ENCODE measurements around the gene GARIN5B. TPM values are rescaled to one million over a fixed set of nuclear protein-coding genes. Genes with fewer than 3 reads are reported as not detected.

GARIN5B gene
- polyA plus RNA-seq, 1 donor from 2014 or later, result not detected

DNA sequence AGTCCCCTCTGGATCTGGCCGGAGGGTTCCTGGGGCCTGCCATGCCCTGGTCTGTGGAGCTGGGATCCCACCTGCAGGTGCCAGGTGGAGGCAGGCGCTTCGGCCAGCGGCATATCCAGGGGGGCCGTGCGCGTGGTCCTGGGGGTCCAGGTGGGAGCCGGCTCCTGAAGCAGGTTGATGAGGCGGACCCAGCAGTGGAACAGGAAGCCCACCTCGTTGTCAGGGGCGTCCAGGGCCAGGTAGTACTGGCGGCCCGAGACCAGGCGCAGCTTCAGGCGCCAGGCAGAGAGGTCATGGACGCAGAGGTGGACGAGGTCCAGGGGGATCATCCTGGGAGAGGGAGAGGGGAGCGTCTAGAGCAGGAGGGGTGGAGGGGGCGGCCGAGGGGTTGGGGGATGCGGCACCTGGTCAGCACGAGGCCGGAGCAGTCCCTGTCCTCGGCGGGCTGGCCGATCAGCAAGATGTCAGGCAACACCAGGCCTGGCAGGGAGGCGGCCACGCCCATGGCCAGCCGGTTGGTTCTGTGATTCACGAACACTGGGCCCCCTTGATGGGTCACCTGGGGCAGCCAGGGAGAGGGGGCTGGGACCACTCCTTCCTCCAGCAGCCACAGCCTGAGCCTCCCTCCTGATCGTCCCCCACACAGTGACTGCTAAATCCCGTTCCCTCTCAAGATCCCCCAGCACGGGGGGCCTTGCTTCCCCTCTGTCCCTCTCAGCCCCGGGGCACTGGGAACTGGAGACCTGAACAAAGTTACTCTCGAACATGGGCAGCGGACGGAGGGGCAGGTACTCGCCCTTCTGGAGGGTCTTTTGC, 678 bp downstream of the GARIN5B start:
- no peak overlapping the region for H3K4me2 ChIP-seq (ENCODE audit: low read length)
- TF ChIP-seq EZH2 (IDR thresholded peaks at IDR 0.05; ENCODE audit: borderline replicate concordance, insufficient read depth, low read length, poor library complexity, severe bottlenecking) (no peak), CTCF (IDR thresholded peaks at IDR 0.05; ENCODE audit: poor library complexity, severe bottlenecking) (no peak), SMC3 (conservative IDR thresholded peaks at IDR 0.05; ENCODE audit: poor library complexity) (no peak), POLR2AphosphoS5 (IDR thresholded peaks at IDR 0.05) (no peak), EP300 (conservative IDR thresholded peaks at IDR 0.05; ENCODE audit: poor library complexity, severe bottlenecking) (no peak), RAD21 (conservative IDR thresholded peaks at IDR 0.05) (no peak), REST (IDR thresholded peaks at IDR 0.05; ENCODE audit: borderline replicate concordance) (no peak), MXI1 (conservative IDR thresholded peaks at IDR 0.05; ENCODE audit: poor library complexity, severe bottlenecking) (no peak), TAF1 (IDR thresholded peaks at IDR 0.05; ENCODE audit: low read depth) (no peak)
- no peaks in the 10 kb centered on the region for H3K36me3 ChIP-seq (ENCODE audit: insufficient read depth, low read length)
- H3K9ac ChIP-seq (ENCODE audit: low read length), result no peak overlapping the region
- no peak overlapping the region for H3K27ac ChIP-seq (ENCODE audit: low read length)
- no peak overlapping the region for H3K4me3 ChIP-seq (ENCODE audit: low read length)
- H4K20me1 ChIP-seq (ENCODE audit: insufficient read depth), result no peaks in the 10 kb centered on the region
- no peaks in the 10 kb centered on the region for H3K79me2 ChIP-seq (replicated peaks; ENCODE audit: insufficient read depth, low read length)
- no peaks in the 10 kb centered on the region for H3K27me3 ChIP-seq (ENCODE audit: insufficient read depth, low read depth, low read length)
- no peaks in the 10 kb centered on the region for H3K9me3 ChIP-seq (ENCODE audit: low read length)
- H3K9me2 ChIP-seq (ENCODE audit: insufficient read depth, low read length), result no peaks in the 10 kb centered on the region
- H3F3A ChIP-seq (ENCODE audit: insufficient read depth, low read length, poor library complexity, severe bottlenecking), result no peaks in the 10 kb centered on the region
- no peak overlapping the region for H2AFZ ChIP-seq (ENCODE audit: low read depth, low read length)

DNA sequence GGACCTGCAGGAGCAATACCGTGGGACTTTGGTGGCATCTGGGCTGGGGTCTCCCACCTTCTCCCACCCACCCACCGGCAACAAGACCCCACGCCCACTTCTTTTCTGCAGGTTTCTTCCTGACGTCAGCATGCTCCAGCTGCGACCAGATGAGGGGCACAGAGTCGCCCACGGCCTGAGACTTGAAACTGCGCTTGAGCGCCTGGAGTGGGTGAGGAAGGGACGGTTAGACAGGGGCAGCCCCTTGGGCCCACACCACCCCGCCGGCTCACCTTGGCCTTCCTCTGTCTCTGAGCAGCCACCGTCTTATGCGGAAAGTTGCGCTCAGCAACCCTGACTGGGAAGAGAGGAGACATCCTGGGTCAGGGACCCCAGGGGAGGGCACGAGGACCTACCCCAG, 2.2 kb downstream of the GARIN5B start:
- Histone ChIP-seq H3K79me2 (replicated peaks; ENCODE audit: insufficient read depth, low read length) (no peaks in the 10 kb centered on the region), H3K27ac (ENCODE audit: low read length) (no peak overlapping the region), H3K9me2 (ENCODE audit: insufficient read depth, low read length) (no peaks in the 10 kb centered on the region), H3K4me2 (ENCODE audit: low read length) (no peak overlapping the region), H3K9ac (ENCODE audit: low read length) (no peak overlapping the region), H3K4me3 (ENCODE audit: low read length) (no peak overlapping the region), H3K36me3 (ENCODE audit: insufficient read depth, low read length) (no peaks in the 10 kb centered on the region), H4K20me1 (ENCODE audit: insufficient read depth) (no peaks in the 10 kb centered on the region), H3K27me3 (ENCODE audit: insufficient read depth, low read depth, low read length) (peaks cover 7% of the 10 kb centered on the region), H3K9me3 (ENCODE audit: low read length) (no peaks in the 10 kb centered on the region), H2AFZ (ENCODE audit: low read depth, low read length) (no peak overlapping the region), H3F3A (ENCODE audit: insufficient read depth, low read length, poor library complexity, severe bottlenecking) (no peaks in the 10 kb centered on the region)
- TF ChIP-seq REST (IDR thresholded peaks at IDR 0.05; ENCODE audit: borderline replicate concordance) (no peak), EP300 (conservative IDR thresholded peaks at IDR 0.05; ENCODE audit: poor library complexity, severe bottlenecking) (no peak), CTCF (IDR thresholded peaks at IDR 0.05; ENCODE audit: poor library complexity, severe bottlenecking) (no peak), POLR2AphosphoS5 (IDR thresholded peaks at IDR 0.05) (no peak), MXI1 (conservative IDR thresholded peaks at IDR 0.05; ENCODE audit: poor library complexity, severe bottlenecking) (no peak), SMC3 (conservative IDR thresholded peaks at IDR 0.05; ENCODE audit: poor library complexity) (no peak), TAF1 (IDR thresholded peaks at IDR 0.05; ENCODE audit: low read depth) (no peak), EZH2 (IDR thresholded peaks at IDR 0.05; ENCODE audit: borderline replicate concordance, insufficient read depth, low read length, poor library complexity, severe bottlenecking) (no peak), RAD21 (conservative IDR thresholded peaks at IDR 0.05) (no peak)
